IMR-90 (cell line): ENCODE results near the gene MGLL. TPM values are rescaled to one million over a fixed set of nuclear protein-coding genes. Genes with fewer than 3 reads are reported as not detected.

Experiments
- ATAC-seq: fragments of 200-7000 bp; cut with Tn5 transposase; 2 replicates; pipeline ENCODE4 v1.9.1; 2020; ENCODE audit warnings: low read depth, mild to moderate bottlenecking, moderate library complexity
- BruUV-seq: library from RNA; stranded (reverse); fragments of 400-500 nt; replicated peaks from 2 replicates; lab custom pipeline; 2021; lab: Mats Ljungman, UMichigan
- CTCF ChIA-PET: fragments of 300-600 bp; formaldehyde crosslinking; extraction: SDS; loops from one replicate; lab custom pipeline; 2021; ENCODE audit warnings: antibody characterized with exemption; lab: Yijun Ruan, JAX
- POLR2A ChIA-PET: fragments of 300-600 bp; sonication (Branson Sonifier 250); formaldehyde crosslinking; loops from one replicate; lab custom pipeline; 2022; ENCODE audit warnings: antibody characterized with exemption; ENCODE audit not compliant: unreplicated experiment; lab: Charles Lee
- DNase-seq: peaks from one replicate; pipeline ENCODE4 v3.0.0; 2013
- H2AFZ ChIP-seq: replicated peaks from 2 replicates; pipeline ENCODE3; 2013; ENCODE audit warnings: low read length, mild to moderate bottlenecking; ENCODE audit not compliant: poor library complexity
- H2AK5ac ChIP-seq: 2 replicates; pipeline ENCODE4 v1.6.1; 2013; ENCODE audit warnings: low read depth, low read length, inconsistent platforms
- H2AK9ac ChIP-seq: replicated peaks from 2 replicates; pipeline ENCODE3; 2013; ENCODE audit warnings: mild to moderate bottlenecking, low read depth, low read length, moderate library complexity; ENCODE audit not compliant: poor library complexity
- H2BK120ac ChIP-seq: 2 replicates; pipeline ENCODE4 v1.6.1; 2013; ENCODE audit warnings: low read depth, low read length, inconsistent platforms
- H2BK15ac ChIP-seq: 3 replicates; pipeline ENCODE4 v1.6.1; 2013; ENCODE audit warnings: low read depth, low read length, inconsistent platforms
- H2BK20ac ChIP-seq: 2 replicates; pipeline ENCODE4 v1.6.1; 2013; ENCODE audit warnings: low read depth, mild to moderate bottlenecking, inconsistent platforms, low read length, moderate library complexity
- H2BK5ac ChIP-seq: 2 replicates; pipeline ENCODE4 v1.6.1; 2013; ENCODE audit warnings: mild to moderate bottlenecking, low read depth, low read length, inconsistent platforms; ENCODE audit not compliant: poor library complexity, severe bottlenecking
- H3K14ac ChIP-seq: replicated peaks from 2 replicates; pipeline ENCODE4 v1.6.1; 2013; ENCODE audit warnings: low read depth, low read length, inconsistent platforms
- H3K18ac ChIP-seq: 2 replicates; pipeline ENCODE4 v1.6.1; 2013; ENCODE audit warnings: low read depth, low read length, control low read depth
- H3K23ac ChIP-seq: 2 replicates; pipeline ENCODE4 v1.6.1; 2013; ENCODE audit warnings: low read depth, low read length, inconsistent platforms
- H3K27ac ChIP-seq: 2 replicates; pipeline ENCODE4 v1.5.1; 2013; ENCODE audit warnings: mild to moderate bottlenecking, control low read depth, low read length; ENCODE audit not compliant: insufficient read depth
- H3K27me3 ChIP-seq: 2 replicates; pipeline ENCODE4 v1.6.1; 2013; ENCODE audit warnings: low read length; ENCODE audit not compliant: control insufficient read depth, insufficient read depth
- H3K36me3 ChIP-seq: 2 replicates; pipeline ENCODE4 v1.6.1; 2013; ENCODE audit warnings: low read length, mixed read lengths; ENCODE audit not compliant: control insufficient read depth, insufficient read depth
- H3K4ac ChIP-seq: 2 replicates; pipeline ENCODE4 v1.6.1; 2013; ENCODE audit warnings: low read depth, low read length, inconsistent platforms
- H3K4me1 ChIP-seq: 2 replicates; pipeline ENCODE4 v1.6.1; 2013; ENCODE audit warnings: low read length, mixed read lengths; ENCODE audit not compliant: control insufficient read depth, insufficient read depth
- H3K4me2 ChIP-seq: 2 replicates; pipeline ENCODE4 v1.6.1; 2013; ENCODE audit warnings: low read depth, mild to moderate bottlenecking, control low read depth, low read length, moderate library complexity
- H3K4me3 ChIP-seq: 2 replicates; pipeline ENCODE4 v1.5.1; 2013; ENCODE audit warnings: low read depth, mild to moderate bottlenecking, control low read depth, low read length, moderate library complexity; ENCODE audit not compliant: insufficient read depth
- H3K56ac ChIP-seq: 2 replicates; pipeline ENCODE4 v1.6.1; 2013; ENCODE audit warnings: low read length, inconsistent platforms; ENCODE audit not compliant: insufficient read depth; ENCODE audit errors: extremely low read depth
- H3K79me1 ChIP-seq, 2 experiments: 2 replicates each; pipeline ENCODE4 v1.6.1; 2013; ENCODE audit warnings: low read length in 2 of 2, inconsistent platforms in 1 of 2, low read depth in 1 of 2
- H3K9ac ChIP-seq: 2 replicates; pipeline ENCODE4 v1.6.1; 2013; ENCODE audit warnings: low read depth, low read length, control low read depth
- H3K9me1 ChIP-seq: 2 replicates; pipeline ENCODE4 v1.6.1; 2013; ENCODE audit warnings: low read length, inconsistent platforms; ENCODE audit not compliant: insufficient read depth
- H3K9me3 ChIP-seq: 2 replicates; pipeline ENCODE4 v1.6.1; 2013; ENCODE audit warnings: low read length; ENCODE audit not compliant: control insufficient read depth, insufficient read depth
- H4K20me1 ChIP-seq: 2 replicates; pipeline ENCODE4 v1.6.1; 2013; ENCODE audit warnings: low read length, inconsistent platforms; ENCODE audit not compliant: insufficient read depth
- H4K5ac ChIP-seq: 2 replicates; pipeline ENCODE4 v1.6.1; 2013; ENCODE audit warnings: mild to moderate bottlenecking, low read depth, low read length, control low read depth
- H4K8ac ChIP-seq, 2 experiments: 2 replicates each; pipeline ENCODE4 v1.6.1; 2013; ENCODE audit warnings: low read depth in 2 of 2, low read length in 2 of 2, control low read depth in 1 of 2, inconsistent platforms in 1 of 2
- H4K91ac ChIP-seq: 2 replicates; pipeline ENCODE4 v1.6.1; 2013; ENCODE audit warnings: low read depth, low read length, inconsistent platforms; ENCODE audit not compliant: insufficient read depth
- BHLHE40 ChIP-seq: fragments of 150-350 bp; IDR thresholded peaks from 2 replicates; pipeline ENCODE4 v1.6.1; 2016; ENCODE audit warnings: mild to moderate bottlenecking, low read depth, low read length
- CEBPB ChIP-seq: IDR thresholded peaks from 2 replicates; pipeline ENCODE4 v1.6.1; 2012; ENCODE audit warnings: low read depth, low read length, improper control_type of control experiment
- CHD1 ChIP-seq: IDR thresholded peaks from 2 replicates; pipeline ENCODE4 v1.6.1; 2012; ENCODE audit warnings: low read depth, low read length, improper control_type of control experiment
- FOS ChIP-seq: fragments of 150-350 bp; IDR thresholded peaks from 2 replicates; pipeline ENCODE4 v1.6.1; 2016; ENCODE audit warnings: low read depth, low read length
- MAFK ChIP-seq: IDR thresholded peaks from 2 replicates; pipeline ENCODE4 v1.6.1; 2012; ENCODE audit warnings: low read depth, low read length, improper control_type of control experiment
- MXI1 ChIP-seq: IDR thresholded peaks from 2 replicates; pipeline ENCODE4 v1.6.1; 2012; ENCODE audit warnings: low read depth, mild to moderate bottlenecking, low read length, moderate library complexity, borderline replicate concordance
- NFE2L2 ChIP-seq: fragments of 150-350 bp; IDR thresholded peaks from 2 replicates; pipeline ENCODE4 v1.6.1; 2016; ENCODE audit warnings: low read depth, mild to moderate bottlenecking, low read length
- POLR2A ChIP-seq: IDR thresholded peaks from 2 replicates; pipeline ENCODE4 v1.6.1; 2012; ENCODE audit warnings: mild to moderate bottlenecking, low read depth, low read length
- RAD21 ChIP-seq: IDR thresholded peaks from 2 replicates; pipeline ENCODE4 v1.6.1; 2012; ENCODE audit warnings: low read length, improper control_type of control experiment
- RFX5 ChIP-seq: IDR thresholded peaks from 2 replicates; pipeline ENCODE4 v1.8.0; 2012; ENCODE audit warnings: low read depth, mild to moderate bottlenecking, low read length, moderate library complexity
- SMC3 ChIP-seq: fragments of 150-350 bp; IDR thresholded peaks from 2 replicates; pipeline ENCODE4 v1.6.1; 2016; ENCODE audit warnings: low read depth, mild to moderate bottlenecking, antibody characterized with exemption, low read length, moderate library complexity
- WGBS, 2 experiments: methylation state at CpG; one replicate each; pipeline versions ENCODE4 v1.1.5 to v1.1.7; 2013; ENCODE audit warnings: missing lambda C conversion rate in 2 of 2; ENCODE audit not compliant: insufficient read length in 1 of 2; ENCODE audit errors: extremely low coverage in 2 of 2; 5-methylcytosine and 5-hydroxymethylcytosine counted together
- dilution Hi-C: fragments of 300-500 bp; cut with HindIII; formaldehyde crosslinking; loops from one replicate; pipeline ENCODE4 v1.14.3; 2018; ENCODE audit warnings: low sequenced_read_pairs; ENCODE audit not compliant: unreplicated experiment
- in situ Hi-C: fragments of 300-500 bp; cut with MboI; formaldehyde crosslinking; loops from 3 replicates; pipeline ENCODE4 v1.14.3; 2019; ENCODE audit warnings: low sequenced_read_pairs, inconsistent platforms, mixed read lengths
- intact Hi-C: fragments of 100-400 bp; cut with micrococcal nuclease; formaldehyde crosslinking; loops from 2 replicates; pipeline ENCODE4 v1.10.0; 2022
- polyA plus RNA-seq, 3 experiments: library from polyadenylated mRNA; depleted of rRNA; stranded (reverse); fragments of >200 nt; gene quantifications; 2 replicates each; pipeline ENCODE4 v1.2.3, GENCODE V29; 2012; ENCODE audit warnings: low replicate concordance in 1 of 3
- total RNA-seq: library from RNA; depleted of rRNA; stranded (reverse); fragments of >200 nt; gene quantifications from 2 replicates; pipeline ENCODE4 v1.2.3, GENCODE V29; 2012
- TF ChIP-seq, protein P1 (sequence below): fragments of 150-350 bp; IDR thresholded peaks from 2 replicates; pipeline ENCODE4 v1.6.1; 2017; ENCODE audit warnings: mild to moderate bottlenecking, antibody characterized with exemption, low read length, low read depth
- TF ChIP-seq, protein P2 (sequence below): conservative IDR thresholded peaks from 2 replicates; pipeline ENCODE4 v1.5.1; 2012; ENCODE audit warnings: mild to moderate bottlenecking, low read depth, low read length, improper control_type of control experiment

MGLL gene
- total and polyA plus RNA-seq, 2 of the 4 experiments (the other 2 are of a cell fraction), result 23.7 to 60.6 TPM

DNA sequence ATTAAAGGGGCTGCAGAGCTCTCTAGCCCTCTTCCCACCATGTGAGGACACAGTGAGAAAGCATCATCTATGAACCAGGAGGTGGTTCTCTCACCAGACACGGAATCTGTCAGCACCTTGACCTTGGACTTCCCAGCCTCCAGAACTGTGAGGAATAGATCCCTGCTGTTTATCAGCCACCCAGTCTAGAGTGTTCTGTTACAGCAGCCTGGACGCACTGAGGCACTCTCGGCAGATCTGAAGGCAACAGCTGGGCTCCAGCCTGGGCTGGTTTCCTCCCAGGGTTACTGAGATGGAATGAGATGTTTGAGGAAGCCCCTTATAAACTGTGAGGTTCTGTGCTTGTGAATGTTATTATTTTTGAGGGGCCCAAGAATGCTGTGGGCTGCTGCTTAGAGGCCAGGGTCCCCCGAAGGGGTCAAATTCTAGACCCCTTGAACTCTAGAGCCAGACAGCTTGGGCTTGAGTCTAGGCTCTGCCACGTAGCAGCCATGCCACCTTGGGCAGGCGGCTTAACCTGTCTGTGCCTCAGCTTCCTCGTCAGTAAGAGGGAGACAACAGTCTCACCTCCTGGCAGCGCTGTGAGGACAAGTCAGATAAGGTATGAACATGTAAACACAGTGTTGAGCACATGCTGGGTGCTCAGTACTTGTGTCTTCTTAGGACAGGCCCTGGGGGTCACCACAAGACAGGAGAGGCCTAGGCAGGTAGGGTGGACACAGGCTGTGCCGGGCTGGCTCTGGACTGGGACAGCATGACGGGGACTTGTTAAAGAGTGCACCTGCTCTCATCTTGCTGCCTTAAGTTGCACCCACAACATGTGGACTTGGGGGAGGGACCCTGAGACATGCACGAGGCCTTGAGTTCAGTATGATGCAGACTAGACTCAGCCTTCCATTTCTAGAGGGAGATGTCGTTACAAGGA lies 49.2 kb downstream of the MGLL start:
- H3K4ac ChIP-seq, result peak overlapping the region; percentile 99
- BruUV-seq, result no TSS peak

More for the DNA sequence above, 49.2 kb downstream of the MGLL start:
- Histone ChIP-seq H3K4me2 (no peak overlapping the region), H4K5ac (peak overlapping the region; percentile 19; the same call in 1 of the 2 replicates), H3K4me3 (no peak overlapping the region), H2BK120ac (peak overlapping the region; percentile 89), H4K91ac (peak overlapping the region; percentile 93), H3K4me1 (peaks cover 39% of the 10 kb centered on the region), H2AFZ (no peak overlapping the region), H4K8ac (peak overlapping the region; percentile 34 to 51), H4K20me1 (0 out of 2 replicates have a peak, but pooled peaks cover 4% of the 10 kb centered on the region), H3K9ac (no peak overlapping the region), H3K36me3 (no peaks in the 10 kb centered on the region; the same call in 1 of the 2 replicates), H3K9me1 (peaks cover 51% of the 10 kb centered on the region), H3K27ac (no peak overlapping the region), H3K23ac (peak overlapping the region; percentile 34; the same call in 1 of the 2 replicates), H2BK5ac (peak overlapping the region; percentile 83), H2AK9ac (peak overlapping the region; percentile 60), H3K27me3 (no peaks in the 10 kb centered on the region), H3K9me3 (peaks cover 4% of the 10 kb centered on the region), H3K56ac (no peak overlapping the region), H3K18ac (peak overlapping the region; percentile 5), H3K79me1 (peaks cover 56 to 90% of the 10 kb centered on the region in 2 experiments), H2AK5ac (peak overlapping the region; percentile 99), H3K14ac (peak overlapping the region; percentile 80), H2BK20ac (peak overlapping the region; percentile 55), H2BK15ac (peak overlapping the region; percentile 96; the same call in 2 of the 3 replicates)
- in situ Hi-C loops (no loop called here), intact Hi-C loops (no loop called here), dilution Hi-C loops (no loop called here)
- ChIA-PET CTCF (no interaction called here), POLR2A (no interaction called here)
- TF ChIP-seq BHLHE40 (no peak), CEBPB (no peak), RFX5 (no peak), MXI1 (no peak), MAFK (no peak), CHD1 (no peak), SMC3 (no peak), POLR2A (no peak), NFE2L2 (no peak), FOS (no peak), RAD21 (no peak)
- TF ChIP-seq, protein P1, sequence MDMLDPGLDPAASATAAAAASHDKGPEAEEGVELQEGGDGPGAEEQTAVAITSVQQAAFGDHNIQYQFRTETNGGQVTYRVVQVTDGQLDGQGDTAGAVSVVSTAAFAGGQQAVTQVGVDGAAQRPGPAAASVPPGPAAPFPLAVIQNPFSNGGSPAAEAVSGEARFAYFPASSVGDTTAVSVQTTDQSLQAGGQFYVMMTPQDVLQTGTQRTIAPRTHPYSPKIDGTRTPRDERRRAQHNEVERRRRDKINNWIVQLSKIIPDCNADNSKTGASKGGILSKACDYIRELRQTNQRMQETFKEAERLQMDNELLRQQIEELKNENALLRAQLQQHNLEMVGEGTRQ, result no peak
- TF ChIP-seq, protein P2, sequence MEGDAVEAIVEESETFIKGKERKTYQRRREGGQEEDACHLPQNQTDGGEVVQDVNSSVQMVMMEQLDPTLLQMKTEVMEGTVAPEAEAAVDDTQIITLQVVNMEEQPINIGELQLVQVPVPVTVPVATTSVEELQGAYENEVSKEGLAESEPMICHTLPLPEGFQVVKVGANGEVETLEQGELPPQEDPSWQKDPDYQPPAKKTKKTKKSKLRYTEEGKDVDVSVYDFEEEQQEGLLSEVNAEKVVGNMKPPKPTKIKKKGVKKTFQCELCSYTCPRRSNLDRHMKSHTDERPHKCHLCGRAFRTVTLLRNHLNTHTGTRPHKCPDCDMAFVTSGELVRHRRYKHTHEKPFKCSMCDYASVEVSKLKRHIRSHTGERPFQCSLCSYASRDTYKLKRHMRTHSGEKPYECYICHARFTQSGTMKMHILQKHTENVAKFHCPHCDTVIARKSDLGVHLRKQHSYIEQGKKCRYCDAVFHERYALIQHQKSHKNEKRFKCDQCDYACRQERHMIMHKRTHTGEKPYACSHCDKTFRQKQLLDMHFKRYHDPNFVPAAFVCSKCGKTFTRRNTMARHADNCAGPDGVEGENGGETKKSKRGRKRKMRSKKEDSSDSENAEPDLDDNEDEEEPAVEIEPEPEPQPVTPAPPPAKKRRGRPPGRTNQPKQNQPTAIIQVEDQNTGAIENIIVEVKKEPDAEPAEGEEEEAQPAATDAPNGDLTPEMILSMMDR, result no peak
- no peak for DNase-seq
- no peak for ATAC-seq
- whole genome bisulfite sequencing, 2 experiments, result 90% methylated on average over 4 of the region's 12 CpGs; no CpG with 5 or more reads in 1 of the 2 experiments
